Activated T-cell treated with anti-CD3 and anti-CD28 coated beads, Interleukin-2, amount 50 U/mL, for 48 hours (primary cell): Measurements from ENCODE around the gene RETREG3.
"Not testable (repeated sequence)": the region's sequence is repeated elsewhere in the genome, so short reads cannot be mapped to it uniquely, and the experiment has no call there.

ENCODE experiments used
- DNase-seq, 2 experiments: peaks; one replicate each; pipeline ENCODE4 v3.0.0-alpha.2; 2020

The RETREG3 gene, protein sequence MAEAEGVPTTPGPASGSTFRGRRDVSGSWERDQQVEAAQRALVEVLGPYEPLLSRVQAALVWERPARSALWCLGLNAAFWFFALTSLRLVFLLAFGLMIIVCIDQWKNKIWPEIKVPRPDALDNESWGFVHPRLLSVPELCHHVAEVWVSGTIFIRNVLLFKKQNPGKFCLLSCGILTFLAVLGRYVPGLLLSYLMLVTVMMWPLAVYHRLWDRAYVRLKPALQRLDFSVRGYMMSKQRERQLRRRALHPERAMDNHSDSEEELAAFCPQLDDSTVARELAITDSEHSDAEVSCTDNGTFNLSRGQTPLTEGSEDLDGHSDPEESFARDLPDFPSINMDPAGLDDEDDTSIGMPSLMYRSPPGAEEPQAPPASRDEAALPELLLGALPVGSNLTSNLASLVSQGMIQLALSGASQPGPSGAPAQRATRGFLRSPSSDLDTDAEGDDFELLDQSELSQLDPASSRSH

DNA sequence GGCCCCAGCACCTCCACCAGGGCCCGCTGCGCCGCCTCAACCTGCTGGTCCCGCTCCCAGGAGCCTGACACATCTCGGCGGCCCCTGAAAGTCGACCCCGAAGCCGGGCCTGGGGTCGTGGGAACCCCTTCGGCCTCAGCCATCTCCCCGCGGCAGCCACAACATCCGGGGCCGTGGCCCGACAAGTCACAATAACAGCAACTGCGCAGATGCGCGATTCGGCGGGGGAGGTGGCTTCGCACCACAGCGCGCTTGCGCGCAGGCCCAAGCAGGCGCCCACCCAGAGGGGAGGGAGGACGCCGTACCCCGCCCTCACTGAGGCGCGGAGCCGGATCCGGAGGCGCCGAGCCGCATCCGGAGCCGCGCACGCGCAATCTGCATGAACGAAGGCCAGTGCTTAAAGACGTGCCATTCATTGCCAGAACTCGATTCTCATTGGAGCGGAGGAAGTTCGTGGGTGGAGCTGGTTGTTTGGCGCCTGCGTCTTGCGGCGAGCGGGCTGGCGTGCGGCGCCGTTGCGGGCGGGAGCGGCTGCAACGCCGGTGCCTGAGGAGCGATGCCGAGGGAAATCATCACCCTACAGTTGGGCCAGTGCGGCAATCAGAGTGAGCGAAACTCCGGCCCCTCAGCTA lies at the start of gene RETREG3, which contains the start of gene TUBG1:
Gene RETREG3 (minus strand): TSS at position 193 of the 632 bp plus-strand sequence. CDS start 50 bp downstream, at position 143.
Gene TUBG1 (plus strand): TSS at position 502 of the 632 bp plus-strand sequence. CDS start 55 bp downstream, at position 557.
- peak; percentile 98 to 99 for DNase-seq

DNA sequence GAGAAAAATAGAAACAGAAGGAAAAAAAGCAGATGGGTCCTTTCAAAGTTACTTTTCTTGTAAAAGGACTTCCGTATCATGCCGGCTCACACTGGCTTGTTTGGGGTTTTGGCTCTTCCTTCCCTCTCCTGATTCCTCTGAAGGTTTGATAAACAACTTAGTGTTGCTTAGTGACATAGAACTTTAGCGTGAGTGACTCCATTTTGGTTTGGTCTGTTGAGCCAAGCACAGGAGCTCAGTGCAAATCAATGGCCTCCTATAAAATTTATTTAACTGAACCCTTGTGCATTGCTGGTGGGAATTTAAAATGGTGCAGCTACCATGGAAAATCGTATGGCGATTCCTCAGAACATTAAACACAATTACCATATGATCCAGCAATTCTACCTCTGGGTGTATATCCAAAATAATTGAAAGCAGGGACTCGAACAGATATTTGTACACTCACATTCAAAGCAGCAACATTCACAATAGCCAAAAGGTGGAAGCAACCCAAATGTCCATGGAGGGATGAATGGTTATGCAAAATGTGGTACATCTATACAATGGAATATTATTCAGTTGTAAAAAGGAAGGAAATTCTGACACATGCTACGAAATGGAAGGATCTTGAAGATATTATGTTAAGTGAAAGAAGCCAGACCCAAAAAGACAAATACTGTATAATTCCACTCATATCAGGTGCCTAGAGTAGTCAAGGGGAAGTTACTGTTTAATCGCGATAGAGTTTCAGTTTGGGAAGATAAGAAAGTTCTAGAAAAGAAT lies 48.8 kb upstream of the RETREG3 start:
- DNase-seq, result no peak

GRCh38 chr17:42655528-42655927 lies 46.4 kb upstream of the RETREG3 start:
- DNase-seq, result no peak

- no peak for DNase-seq
Observed at GRCh38 chr17:42653179-42654124, 44.3 kb upstream of the RETREG3 start.

DNA sequence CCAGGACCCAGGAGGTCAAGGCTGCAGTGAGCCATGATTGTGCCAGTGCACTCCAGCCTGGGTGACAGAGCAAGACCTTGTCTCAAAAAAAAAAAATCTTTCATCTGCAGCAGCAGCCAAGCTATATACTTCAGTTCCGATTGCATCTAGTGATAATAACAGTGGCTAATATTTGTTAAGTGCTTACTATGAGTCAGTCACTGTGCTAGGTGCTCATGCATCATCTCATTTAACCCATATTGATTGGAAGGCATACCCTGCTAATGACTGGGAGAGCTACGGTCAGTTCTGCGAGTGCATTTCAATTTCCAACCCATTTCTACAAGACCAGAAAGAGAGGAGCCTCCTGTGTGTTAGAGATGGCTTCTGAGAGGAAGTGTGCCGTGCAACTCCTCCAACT lies 42.2 kb upstream of the RETREG3 start:
- DNase-seq, result no peak

- DNase-seq, result no peak
Observed at GRCh38 chr17:42647778-42648177, 38.6 kb upstream of the RETREG3 start.

DNA sequence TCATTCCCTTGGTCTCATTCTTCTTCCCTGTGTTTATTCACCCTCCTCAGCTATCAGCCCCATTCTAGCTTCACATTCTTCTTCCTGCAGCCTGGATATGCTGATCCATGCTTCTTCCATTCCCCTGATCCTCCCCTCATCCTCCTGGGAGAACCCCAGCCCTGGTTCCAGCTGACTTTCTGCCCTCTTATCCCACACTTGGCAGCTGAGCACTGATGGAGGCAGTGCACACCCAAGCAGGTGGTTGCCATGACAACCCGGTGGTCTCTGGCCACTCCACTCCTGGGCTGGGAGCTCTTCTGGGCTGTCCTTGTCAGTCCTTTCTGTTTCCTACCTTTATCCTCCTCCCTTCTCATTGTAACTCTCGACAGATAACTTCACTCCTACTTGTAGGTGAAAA lies 33.2 kb upstream of the RETREG3 start:
- DNase-seq, result no peak

DNA sequence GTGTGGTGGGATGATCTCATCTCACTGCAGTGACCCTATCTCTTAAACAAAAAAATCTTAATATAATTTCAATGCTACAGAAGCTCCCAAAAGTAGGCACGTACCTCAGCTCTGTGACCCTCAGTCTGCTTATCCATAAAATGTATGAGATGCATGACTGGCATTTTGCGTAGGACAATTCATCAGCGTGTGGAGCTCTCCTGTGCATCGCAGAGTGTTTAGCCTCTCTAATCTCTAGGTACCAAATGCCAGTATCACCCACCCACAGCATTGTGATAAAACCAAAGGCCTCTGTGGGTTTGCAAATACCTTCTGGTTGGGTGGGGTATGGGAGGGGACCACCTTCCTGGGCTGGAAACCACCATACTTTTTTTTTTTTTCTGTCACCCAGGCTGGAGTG lies 30.9 kb upstream of the RETREG3 start:
- no peak for DNase-seq

DNA sequence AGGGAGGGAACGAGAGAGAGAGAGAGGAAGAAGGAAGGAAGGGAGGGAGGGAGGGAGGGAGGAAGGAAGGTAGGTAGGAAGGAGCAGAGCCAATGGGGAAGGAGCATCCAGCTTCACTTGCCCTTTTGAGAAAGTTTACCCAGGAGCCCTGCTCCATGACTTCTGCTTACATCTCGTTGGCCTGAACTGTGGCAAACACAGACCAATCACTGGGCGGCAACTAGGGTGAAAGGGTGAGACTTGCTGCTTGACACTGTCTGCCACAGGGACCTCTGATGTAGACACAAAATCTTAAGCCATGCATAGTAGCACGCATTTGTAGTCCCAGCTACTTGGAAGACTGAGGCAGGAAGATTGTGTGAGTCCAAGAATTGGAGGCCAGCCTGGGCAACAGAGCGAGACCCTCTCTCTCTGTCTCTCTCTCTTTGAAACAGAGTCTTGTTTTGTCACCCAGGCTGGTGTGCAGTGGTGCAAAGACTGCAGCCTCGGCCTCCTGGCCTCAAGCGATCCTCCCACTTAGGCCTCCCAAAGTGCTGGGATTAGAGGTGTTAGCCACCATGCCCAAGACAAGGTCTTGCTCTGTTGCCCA lies 30.4 kb upstream of the RETREG3 start:
- no peak for DNase-seq

DNA sequence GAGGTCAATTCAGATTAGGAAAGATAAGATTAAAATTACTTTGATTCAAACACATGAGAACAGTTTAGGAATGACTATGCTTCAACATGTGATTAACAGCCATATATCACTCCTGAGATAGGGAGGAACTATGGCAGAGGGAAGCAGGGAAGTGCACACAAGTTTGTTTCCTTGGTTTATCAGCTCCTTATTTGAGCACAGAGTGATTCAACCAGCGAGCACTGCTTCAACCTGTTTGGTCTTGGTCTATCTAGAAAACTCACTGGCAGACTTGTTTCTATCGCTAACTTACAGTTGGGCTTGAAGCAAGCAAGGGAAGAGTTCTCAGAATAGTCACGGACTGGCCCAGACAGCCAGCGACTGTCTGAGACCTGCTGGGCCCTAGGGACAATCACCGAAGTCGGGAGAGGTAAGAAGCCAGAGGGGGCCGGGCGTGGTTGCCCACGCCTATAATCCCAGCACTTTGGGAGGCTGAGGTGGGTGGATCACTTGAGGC lies 23.8 kb upstream of the RETREG3 start:
- no peak for DNase-seq

DNA sequence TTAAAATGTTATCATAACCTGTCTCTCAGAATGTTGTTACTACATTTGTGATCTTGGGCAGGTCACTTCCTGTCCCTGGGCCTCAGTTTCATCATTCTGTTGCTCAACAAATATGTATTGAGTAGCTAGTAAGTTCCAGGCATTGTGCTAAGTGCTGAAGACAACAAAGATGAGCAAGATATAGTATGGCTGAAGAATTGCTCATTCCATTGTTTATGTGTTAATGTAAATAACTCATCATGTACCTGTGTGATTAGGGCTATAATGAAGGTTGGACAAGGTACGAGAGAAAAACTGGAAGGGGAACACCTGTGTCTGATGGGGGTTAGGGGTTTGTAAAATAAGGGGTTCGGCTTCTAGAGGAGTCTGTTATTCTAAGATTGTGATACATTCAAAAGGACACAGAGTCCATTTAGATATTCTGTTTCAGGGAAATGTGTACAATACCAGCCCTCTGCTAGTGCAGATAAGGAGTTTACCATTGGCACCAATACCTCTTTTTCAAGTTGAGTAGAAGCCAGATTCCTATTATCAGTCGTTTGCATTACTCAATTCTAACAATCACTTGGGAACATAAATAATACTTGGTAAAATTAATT lies 20.3 kb upstream of the RETREG3 start:
- no peak for DNase-seq

- not testable (repeated sequence) for DNase-seq
Observed at GRCh38 chr17:42627032-42627764, 18.0 kb upstream of the RETREG3 start.

DNA sequence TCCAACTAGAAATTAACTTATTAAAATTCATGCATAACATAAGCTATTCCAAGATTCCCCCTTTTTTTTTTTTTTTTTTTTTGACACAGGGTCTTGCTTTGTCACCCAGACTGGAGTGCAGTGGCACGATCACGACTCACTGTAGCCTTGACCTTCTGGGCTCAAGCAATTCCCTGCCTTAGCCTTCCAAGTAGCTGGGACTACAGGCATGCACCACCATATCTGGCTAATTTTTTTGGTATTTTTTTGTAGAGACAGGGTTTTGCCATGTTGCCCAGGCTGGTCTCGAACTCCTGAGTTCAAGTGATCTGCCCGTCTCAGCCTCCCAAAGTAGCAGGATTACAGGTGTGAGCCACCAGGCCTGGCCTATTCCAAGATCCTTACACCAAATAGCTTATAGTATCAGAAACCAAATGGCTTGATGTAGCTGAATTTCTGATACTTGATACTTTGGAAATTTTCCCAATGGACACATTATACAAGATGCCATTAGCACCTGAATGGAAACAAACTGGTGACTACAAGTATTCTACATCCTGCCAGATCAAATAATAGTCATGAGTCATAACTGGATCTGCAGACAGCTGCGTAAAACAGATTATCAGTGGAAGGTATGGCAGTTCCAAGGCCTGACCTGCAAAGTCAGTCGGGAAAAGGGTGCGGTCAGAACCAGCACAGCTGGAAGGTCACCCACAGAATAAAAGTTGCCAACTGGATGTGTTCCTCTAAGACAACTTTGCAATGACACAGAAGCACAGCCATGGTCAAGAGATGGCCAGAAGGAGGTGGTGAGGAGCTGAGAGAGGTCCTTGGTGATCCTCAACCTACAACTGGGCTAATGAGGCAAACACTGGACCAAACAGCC lies 14.8 kb upstream of the RETREG3 start:
- DNase-seq, result no peak

DNA sequence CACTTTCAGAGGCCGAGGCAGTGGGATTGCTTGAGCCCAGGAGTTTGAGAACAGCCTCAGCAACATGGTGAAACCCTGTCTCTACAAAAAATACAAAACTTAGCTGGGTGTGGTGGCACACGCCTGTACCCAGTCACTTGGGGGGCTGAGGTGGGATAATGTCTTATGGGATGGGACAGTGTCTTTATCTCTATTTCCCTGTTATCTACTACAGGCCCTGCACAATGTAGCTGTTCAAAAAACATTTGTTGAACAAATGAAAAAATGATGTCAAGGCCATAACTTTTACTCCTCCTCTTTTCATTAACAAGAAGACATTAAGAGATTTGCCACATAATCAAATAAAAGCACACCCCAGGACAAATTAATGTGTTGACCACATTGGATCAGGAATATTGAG lies 14.1 kb upstream of the RETREG3 start:
- no peak for DNase-seq

GRCh38 chr17:42621987-42622386 lies 12.8 kb upstream of the RETREG3 start:
- not testable (repeated sequence) for DNase-seq

DNA sequence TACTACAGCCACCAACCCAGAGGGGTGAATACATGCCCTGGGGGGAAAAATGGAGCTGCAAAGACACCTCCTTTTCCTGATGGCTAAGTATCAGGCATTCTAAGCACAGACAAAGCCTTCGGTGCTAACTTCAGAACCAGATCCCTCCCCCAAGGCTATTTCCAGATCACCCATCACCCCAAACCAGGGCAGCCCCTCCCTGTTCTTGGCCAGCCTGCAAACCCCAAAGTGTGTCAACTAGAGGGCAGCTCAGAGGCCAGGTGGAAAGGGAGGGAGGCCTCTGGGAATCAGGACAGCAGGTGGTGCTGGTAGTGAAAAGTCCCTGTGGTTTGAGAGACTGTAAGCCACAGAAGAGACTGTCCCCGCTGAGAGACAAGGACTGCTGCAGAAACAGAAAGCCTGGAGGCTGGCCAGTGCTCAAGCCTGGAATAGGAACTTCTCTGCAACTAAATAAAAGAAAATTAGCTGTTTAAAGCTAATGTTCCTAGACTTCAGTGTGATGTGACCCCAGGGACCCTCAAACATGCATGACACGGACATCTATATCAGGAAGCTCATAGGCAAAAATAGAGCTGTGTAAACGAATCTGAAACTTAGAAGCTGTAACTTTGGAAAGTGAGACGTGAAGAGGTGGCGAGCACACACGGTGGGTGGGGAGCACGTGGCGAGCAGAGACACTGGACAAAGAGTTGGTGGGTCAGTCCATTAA lies 9.4 kb upstream of the RETREG3 start:
- DNase-seq, result no peak

GRCh38 chr17:42617956-42618431 lies 8.8 kb upstream of the RETREG3 start:
- no peak for DNase-seq

DNA sequence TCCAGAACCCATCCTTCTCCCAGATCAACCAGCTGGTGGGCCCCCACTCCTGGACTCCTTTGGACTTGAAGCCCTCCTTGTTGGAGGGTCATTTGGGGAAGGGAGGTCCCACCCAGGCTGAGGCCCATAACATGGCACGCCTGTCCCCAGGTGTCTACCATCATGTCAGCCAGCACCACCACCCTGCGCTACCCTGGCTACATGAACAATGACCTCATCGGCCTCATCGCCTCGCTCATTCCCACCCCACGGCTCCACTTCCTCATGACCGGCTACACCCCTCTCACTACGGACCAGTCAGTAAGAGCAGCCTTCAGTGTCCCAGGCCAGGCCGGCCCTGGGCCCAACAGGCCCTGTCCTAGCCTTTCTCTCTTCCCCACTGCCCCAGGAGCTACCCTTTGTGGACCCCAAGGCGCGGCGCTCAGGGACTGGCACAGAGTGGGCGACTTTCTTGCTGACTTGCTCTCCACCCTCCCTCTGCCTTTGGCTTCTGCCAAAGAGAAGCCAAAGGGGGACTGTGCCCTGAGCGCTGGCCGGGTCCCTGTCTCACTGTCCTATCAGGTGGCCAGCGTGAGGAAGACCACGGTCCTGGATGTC lies 4.6 kb upstream of the RETREG3 start:
- no peak for DNase-seq
